ENCODE results near the gene UNC93A.
"Not testable (repeated sequence)": the region's sequence is repeated elsewhere in the genome, so short reads cannot be mapped to it uniquely, and the experiment has no call there.

Gene UNC93A

DNA sequence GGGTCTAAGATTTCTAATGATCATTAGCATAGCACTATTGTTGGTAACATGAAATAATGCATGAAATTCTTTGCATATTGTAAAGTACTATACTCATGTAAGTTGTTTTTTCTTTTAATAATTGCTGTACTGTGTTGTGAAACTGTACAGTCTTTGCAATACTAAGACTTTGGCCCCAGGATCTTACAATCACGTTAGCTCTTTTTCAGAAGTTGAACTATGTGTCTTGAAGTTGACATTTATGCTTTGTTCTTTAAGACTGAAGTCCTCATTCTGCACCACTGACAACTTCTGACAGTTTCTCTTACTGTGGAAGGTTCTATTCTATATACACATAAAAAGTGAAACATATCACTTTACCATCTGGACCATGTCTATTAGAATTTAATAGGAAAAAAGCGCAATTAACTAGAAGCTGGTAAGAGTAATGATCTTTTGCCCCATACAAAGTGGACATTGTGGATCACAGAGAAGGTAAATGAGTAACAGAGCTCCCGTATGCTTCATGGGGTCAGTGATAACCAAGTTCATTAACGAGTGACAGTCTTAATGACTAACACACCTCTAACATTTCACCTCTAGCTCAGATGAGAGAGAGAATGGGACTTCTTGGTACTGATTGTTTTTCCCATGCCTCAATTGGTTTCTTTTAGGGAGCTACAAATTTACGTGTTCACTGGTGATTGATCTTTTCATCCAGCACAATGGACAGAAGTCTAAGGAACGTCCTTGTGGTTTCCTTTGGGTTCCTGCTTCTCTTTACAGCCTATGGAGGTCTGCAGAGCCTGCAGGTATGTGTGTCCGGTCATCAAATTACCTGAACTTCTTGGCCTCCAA, at the start of gene UNC93A:
Gene UNC93A, plus strand, starts transcription at position 530 of the 837 bp plus-strand sequence. Its CDS starts 175 bp downstream, at position 705.
- TF ChIP-seq, protein P1, sequence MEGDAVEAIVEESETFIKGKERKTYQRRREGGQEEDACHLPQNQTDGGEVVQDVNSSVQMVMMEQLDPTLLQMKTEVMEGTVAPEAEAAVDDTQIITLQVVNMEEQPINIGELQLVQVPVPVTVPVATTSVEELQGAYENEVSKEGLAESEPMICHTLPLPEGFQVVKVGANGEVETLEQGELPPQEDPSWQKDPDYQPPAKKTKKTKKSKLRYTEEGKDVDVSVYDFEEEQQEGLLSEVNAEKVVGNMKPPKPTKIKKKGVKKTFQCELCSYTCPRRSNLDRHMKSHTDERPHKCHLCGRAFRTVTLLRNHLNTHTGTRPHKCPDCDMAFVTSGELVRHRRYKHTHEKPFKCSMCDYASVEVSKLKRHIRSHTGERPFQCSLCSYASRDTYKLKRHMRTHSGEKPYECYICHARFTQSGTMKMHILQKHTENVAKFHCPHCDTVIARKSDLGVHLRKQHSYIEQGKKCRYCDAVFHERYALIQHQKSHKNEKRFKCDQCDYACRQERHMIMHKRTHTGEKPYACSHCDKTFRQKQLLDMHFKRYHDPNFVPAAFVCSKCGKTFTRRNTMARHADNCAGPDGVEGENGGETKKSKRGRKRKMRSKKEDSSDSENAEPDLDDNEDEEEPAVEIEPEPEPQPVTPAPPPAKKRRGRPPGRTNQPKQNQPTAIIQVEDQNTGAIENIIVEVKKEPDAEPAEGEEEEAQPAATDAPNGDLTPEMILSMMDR (IDR thresholded peaks at IDR 0.05; ENCODE audit: extremely low read depth, insufficient read depth, missing control alignments): no peak
- no peak for DNase-seq (ENCODE audit: low spot score)
- in situ Hi-C loops (cut with MboI; ENCODE audit: low pct_unique_long_range_greater_than_20kb, low sequenced_read_pairs, unreplicated experiment): no loop called here

DNA sequence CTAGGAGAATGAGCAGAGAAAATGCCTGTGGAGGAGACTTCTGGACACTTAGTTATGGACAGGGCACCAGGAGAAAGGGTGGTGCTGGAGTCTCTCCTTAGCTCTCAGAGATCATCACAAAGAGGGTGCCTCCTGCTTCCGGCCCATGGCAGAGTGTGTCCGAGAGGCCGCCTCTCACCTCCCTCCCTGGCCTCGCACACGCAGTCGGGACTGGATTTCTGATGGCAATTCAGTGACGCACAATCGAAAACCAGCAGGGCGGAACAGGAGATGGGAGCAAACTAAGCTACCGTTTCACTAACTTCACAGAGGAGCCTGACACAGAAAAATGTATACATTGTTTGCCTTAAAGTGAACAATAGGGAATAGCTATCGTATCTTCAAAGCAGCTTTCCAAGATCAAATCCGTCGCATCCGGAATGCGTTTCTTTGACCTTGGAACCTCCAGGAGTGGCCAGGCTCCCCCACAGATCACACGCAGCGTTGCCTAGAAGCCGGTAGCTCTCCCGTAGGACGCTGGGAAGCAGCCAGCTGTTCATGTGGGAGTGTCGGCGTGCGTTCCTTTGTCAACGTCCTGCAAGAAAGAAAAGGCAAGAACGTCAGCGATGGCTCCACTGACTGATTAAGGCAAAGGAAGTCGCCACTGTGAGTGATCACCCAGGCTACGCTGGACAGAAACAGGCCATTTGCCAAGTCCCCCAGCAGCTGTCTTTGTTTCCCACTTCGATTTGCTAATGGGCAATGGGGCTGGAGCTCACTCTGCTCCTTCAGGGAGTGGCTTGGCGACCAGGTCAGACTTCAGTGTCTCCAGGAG, 49.6 kb upstream of the UNC93A start:
- DNase-seq (ENCODE audit: low spot score); in situ Hi-C loops (cut with MboI; ENCODE audit: low pct_unique_long_range_greater_than_20kb, low sequenced_read_pairs, unreplicated experiment): not testable (repeated sequence)

DNA sequence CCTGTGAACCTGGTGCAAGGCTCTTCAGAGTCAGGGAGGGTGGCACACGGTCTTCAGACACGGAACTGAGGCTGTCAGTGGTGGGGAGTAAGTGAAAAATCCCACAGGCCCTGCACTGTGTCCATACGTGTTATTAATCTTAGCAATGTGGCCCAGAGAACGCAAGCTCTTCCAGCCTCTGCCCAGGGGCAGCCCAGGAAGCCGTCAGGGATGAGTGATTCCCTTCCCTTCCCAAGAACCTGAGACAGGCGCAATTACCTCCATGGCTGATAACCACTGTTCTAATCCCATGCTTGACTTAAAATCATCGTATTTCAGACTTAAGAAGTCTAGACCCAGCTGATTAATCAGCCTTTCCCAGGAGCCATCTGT, 49.0 kb upstream of the UNC93A start:
- DNase-seq (ENCODE audit: low spot score); in situ Hi-C loops (cut with MboI; ENCODE audit: low pct_unique_long_range_greater_than_20kb, low sequenced_read_pairs, unreplicated experiment): not testable (repeated sequence)

DNA sequence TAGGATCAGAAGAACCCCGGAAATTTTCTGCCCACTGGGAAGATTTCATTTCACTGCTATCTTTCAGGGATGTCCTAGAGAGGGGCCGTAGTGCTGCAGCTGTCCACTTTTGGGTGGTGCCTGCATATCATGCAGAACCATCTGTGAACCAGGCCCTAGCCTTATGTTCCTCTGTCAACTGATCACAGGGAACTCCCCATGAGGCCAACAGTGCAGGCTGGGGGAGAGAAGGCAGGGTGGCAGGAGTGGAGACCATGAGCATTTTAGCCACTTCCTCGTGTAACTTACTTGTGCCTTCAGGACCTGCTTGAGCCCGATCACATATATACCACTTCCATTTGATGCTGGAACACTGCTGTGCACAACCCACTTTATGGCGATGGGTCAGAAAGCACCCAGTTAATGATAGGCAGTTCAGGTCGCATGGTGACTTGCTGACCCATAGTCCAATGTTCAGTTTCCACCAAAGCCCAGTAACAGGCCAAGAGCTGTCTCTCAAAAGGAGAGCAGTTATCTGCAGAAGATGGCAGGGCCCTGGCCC, 48.5 kb upstream of the UNC93A start:
- in situ Hi-C loops (cut with MboI; ENCODE audit: low pct_unique_long_range_greater_than_20kb, low sequenced_read_pairs, unreplicated experiment); DNase-seq (ENCODE audit: low spot score): not testable (repeated sequence)

DNA sequence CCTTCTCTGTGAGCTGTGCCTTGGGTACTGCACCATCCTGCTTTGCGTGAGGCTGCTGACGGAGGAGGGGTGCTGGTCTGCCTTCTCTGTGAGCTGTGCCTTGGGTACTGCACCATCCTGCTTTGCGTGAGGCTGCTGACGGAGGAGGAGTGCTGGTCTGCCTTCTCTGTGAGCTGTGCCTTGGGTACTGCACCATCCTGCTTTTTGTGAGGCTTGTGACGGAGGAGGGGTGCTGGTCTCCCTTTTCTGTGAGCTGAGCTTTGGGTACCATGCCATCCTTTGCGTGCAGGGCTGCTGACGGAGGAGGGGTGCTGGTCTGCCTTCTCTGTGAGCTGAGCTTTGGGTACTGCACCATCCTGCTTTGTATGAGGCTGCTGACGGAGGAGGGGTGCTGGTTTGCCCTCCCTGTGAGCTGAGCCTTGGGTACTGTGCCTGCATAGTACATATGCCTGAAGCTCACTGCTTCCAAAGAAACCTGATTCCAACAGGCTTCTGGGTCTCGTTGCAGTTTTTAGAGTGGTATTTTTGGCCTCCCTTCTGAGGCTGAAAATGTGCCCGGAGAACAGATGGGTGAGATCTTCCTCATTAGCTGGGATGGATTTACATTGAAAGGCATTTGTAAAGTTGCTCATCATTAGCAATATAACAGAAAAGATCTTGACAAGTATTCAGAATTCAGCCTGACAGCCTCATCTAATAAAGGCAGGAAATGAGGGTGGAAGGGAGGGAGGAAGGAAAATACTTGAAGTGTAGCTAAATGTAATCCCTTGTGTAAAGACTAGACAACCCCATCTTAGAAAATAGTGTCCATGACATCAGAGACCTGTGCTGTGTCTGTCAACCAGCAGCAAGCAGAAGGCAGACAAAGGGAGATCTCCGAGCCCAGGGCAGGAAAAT, 46.8 kb upstream of the UNC93A start:
- in situ Hi-C loops (cut with MboI; ENCODE audit: low pct_unique_long_range_greater_than_20kb, low sequenced_read_pairs, unreplicated experiment): no loop called here
- TF ChIP-seq, protein P1 (IDR thresholded peaks at IDR 0.05; ENCODE audit: extremely low read depth, insufficient read depth, missing control alignments): no peak
- DNase-seq (ENCODE audit: low spot score): no peak

DNA sequence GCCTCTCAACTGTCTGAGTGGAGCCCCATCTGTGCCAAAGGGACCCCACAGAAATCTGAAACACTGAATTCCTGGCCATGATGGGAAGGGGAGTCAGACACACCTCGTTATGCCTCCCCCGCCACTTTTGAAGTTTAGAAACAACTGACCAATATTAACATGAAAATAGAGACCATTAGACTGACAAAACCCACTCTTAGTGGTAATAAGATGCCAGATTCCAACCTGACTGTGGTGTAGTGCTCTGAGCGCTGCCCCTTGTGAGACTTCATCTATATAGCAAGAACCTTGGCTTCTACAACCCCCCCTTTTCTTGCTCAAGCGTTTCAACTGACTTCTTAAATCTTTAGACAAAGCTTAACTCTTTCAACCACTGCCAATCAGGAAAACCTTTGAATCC, 46.1 kb upstream of the UNC93A start:
- TF ChIP-seq, protein P1 (IDR thresholded peaks at IDR 0.05; ENCODE audit: extremely low read depth, insufficient read depth, missing control alignments): no peak
- no peak for DNase-seq (ENCODE audit: low spot score)
- in situ Hi-C loops (cut with MboI; ENCODE audit: low pct_unique_long_range_greater_than_20kb, low sequenced_read_pairs, unreplicated experiment): no loop called here

DNA sequence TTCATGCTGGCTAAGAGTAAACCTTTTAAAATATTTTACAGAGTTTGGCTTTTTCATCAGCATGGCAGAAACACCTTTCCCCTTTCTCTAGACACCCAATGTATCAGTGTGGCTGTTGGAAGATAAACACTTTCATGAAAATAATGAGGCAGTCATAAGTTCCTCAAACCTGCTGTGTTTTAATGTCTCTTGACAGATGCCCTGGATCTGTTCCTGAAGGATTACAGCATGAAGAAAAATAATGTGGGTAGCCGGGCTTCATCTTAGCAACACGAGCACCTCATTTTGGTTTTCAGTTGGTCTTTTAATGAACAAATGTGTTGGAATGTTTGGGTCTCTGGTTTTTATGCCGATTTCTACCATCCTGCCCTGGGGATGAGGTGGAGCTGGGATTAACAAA, 45.5 kb upstream of the UNC93A start:
- in situ Hi-C loops (cut with MboI; ENCODE audit: low pct_unique_long_range_greater_than_20kb, low sequenced_read_pairs, unreplicated experiment): no loop called here
- DNase-seq (ENCODE audit: low spot score): no peak
- TF ChIP-seq, protein P1 (IDR thresholded peaks at IDR 0.05; ENCODE audit: extremely low read depth, insufficient read depth, missing control alignments): no peak

Data from GM13977 (cell line).